ENCODE data around the gene PSMC3. TPM values are rescaled to one million over a fixed set of nuclear protein-coding genes. Genes with fewer than 3 reads are reported as not detected.

Gene PSMC3
- total RNA-seq, 1 donor from 2014 or later = 169 TPM

DNA sequence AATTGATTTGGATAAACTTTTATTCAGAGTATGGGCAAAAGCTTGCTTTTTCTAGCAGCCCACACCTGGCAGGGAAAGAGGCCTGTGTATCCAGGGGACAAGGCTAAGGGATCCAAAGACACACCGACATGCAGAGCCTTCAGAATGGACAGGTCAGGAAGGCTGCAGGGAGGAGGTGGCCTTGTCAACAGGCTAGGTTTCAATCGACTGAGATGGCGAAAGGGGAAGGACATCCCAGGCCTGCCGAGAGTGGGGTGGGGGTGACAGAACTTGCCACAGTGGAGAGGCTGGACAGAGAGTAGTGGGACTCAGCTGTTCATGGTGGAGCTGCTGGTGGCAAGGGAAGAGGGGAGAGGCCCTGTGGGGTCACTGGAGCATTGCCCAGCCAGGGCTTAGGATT is 23.1 kb downstream of the PSMC3 start:
- no peak for DNase-seq (ENCODE audit: low read depth)
- TF ChIP-seq, protein P1, sequence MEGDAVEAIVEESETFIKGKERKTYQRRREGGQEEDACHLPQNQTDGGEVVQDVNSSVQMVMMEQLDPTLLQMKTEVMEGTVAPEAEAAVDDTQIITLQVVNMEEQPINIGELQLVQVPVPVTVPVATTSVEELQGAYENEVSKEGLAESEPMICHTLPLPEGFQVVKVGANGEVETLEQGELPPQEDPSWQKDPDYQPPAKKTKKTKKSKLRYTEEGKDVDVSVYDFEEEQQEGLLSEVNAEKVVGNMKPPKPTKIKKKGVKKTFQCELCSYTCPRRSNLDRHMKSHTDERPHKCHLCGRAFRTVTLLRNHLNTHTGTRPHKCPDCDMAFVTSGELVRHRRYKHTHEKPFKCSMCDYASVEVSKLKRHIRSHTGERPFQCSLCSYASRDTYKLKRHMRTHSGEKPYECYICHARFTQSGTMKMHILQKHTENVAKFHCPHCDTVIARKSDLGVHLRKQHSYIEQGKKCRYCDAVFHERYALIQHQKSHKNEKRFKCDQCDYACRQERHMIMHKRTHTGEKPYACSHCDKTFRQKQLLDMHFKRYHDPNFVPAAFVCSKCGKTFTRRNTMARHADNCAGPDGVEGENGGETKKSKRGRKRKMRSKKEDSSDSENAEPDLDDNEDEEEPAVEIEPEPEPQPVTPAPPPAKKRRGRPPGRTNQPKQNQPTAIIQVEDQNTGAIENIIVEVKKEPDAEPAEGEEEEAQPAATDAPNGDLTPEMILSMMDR (conservative IDR thresholded peaks at IDR 0.05; ENCODE audit: low read depth, low read length) = no peak
- H3K4me3 ChIP-seq (ENCODE audit: low read depth, low read length) = no peak overlapping the region

- TF ChIP-seq, protein P1 (conservative IDR thresholded peaks at IDR 0.05; ENCODE audit: low read depth, low read length) = no peak
- no peak for DNase-seq (ENCODE audit: low read depth)
- no peak overlapping the region for H3K4me3 ChIP-seq (ENCODE audit: low read depth, low read length)
Measured at GRCh38 chr11:47400768-47401279, 25.4 kb downstream of the PSMC3 start.

DNA sequence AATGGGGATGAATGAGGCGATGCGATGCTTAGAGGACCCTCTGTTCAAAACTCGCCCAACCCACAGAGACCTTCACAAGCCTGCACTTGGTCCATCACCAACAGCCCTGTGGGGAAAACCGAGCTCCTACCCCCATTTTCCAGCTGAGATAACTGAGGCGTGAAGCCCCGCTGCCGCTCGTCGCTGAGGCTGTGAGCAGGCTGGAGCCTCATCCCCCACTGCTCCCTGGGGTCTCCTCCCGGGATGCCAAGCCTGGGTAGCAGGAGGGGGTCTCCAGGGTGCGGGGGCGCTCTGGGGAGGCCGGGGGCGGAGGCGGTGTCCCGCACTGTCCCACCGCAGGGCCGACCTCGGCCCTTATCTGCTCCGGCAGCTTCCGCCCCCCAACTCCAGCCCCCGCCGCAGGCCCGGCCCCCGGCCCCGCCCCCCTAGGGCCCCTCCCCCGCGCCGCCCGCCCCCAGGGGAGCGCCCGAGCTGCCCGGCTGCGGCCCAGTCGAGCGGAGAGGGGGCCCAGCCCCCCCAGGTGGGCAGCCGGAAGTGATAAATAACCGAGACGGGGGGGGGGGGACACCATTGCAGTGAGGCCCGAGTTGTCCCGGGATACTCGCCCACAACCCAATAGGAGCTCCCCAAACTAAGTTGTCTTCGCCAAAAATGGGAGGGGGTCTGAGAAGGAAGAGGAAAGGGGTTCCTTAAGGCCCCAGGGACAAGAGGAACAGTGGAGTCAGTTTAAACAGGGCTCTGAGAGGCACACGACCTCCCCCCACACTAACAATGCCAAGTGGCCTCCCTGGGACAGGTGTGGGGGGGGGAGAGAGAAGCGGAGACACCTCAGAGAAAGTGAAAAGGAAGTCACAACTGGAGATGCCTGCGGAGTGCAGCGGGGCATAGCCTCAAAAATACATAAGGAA is 26.1 kb downstream of the PSMC3 start:
- TF ChIP-seq, protein P1 (conservative IDR thresholded peaks at IDR 0.05; ENCODE audit: low read depth, low read length) = no peak
- no peak for DNase-seq (ENCODE audit: low read depth)
- H3K4me3 ChIP-seq (ENCODE audit: low read depth, low read length) = peak overlapping the region; percentile 46

DNA sequence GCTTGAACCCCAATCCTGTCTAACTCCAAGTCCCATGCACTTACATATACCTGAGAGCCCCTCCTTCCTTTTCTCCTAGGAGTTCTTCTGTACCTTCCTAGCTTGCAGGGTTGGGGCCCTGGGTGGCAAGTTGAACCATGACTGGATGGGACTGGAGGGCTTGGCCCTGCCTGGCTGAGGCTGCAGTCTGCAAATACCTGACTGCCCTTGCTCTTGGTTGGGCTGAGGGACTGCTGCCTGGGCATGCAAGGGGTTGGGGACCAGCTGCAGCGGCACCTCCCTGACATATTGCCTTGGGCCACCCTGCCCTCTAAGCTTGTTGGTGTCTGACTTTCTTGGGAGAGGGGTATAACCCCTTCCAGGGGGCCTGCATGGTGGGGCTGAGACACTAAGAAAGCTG is 27.7 kb downstream of the PSMC3 start:
- TF ChIP-seq, protein P1 (conservative IDR thresholded peaks at IDR 0.05; ENCODE audit: low read depth, low read length) = no peak
- no peak for DNase-seq (ENCODE audit: low read depth)
- no peak overlapping the region for H3K4me3 ChIP-seq (ENCODE audit: low read depth, low read length)

DNA sequence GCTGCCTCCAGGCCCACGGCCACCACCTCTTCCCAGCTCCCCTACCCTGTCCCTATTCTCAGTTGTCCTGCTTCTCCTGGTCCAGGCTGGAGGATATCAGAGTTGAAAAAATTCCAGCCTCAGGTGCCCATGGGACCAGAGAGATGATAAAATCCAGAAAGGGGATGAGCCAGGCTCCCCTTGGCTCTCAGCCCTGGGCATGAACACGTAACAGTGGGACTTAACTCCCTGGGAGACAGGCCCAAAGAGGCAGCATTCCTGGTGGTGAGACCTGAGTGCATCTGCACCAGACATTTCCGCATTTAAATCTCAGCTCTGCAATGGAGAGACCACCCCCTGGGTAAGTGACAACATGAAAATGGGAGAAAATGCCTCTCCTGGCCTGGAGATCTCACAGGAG is 28.2 kb downstream of the PSMC3 start:
- DNase-seq (ENCODE audit: low read depth) = no peak
- TF ChIP-seq, protein P1 (conservative IDR thresholded peaks at IDR 0.05; ENCODE audit: low read depth, low read length) = no peak
- H3K4me3 ChIP-seq (ENCODE audit: low read depth, low read length) = no peak overlapping the region

DNA sequence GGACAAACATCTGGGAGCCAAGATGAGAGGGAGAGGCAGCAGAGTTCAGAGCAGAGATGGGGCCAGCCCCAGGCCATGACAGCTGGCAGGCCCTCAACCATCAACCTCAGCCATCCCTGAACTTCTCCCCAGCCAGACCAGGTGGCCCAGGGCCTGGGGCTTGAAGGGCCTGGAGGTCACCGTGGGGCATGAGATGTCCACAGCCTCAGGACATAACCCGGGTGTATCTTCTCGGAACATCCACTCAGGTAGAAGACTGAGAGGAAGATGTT is 30.3 kb downstream of the PSMC3 start:
- no peak for DNase-seq (ENCODE audit: low read depth)
- H3K4me3 ChIP-seq (ENCODE audit: low read depth, low read length) = no peak overlapping the region
- TF ChIP-seq, protein P1 (conservative IDR thresholded peaks at IDR 0.05; ENCODE audit: low read depth, low read length) = no peak
